Endothelial cell of umbilical vein (primary cell): Measurements from ENCODE around the gene ANO7. TPM values are rescaled to one million over a fixed set of nuclear protein-coding genes. Genes with fewer than 3 reads are reported as not detected.

Source experiments
- BruUV-seq: library from RNA; stranded (reverse); fragments of 400-500 nt; replicated peaks from 2 replicates; lab custom pipeline; 2021; lab: Mats Ljungman, UMichigan
- CTCF ChIA-PET: fragments of 300-600, 350-600 bp; sonication (Branson Sonifier 250); formaldehyde crosslinking; loops from one replicate; lab custom pipeline; 2021; ENCODE audit warnings: antibody characterized with exemption, inconsistent platforms; lab: Charles Lee
- POLR2A ChIA-PET: fragments of 300-600, 350-600 bp; sonication (Branson Sonifier 250); formaldehyde crosslinking; loops from one replicate; lab custom pipeline; 2021; ENCODE audit warnings: antibody characterized with exemption, inconsistent platforms; lab: Charles Lee
- DNase-seq: peaks from one replicate; pipeline ENCODE4 v3.0.0-alpha.2; 2011; ENCODE audit warnings: low read depth, low spot score
- FAIRE-seq: peaks from 2 replicates; lab custom pipeline; 2011; peaks lifted over from hg19 to GRCh38; lab: Jason Lieb, UNC
- H2AFZ ChIP-seq: 2 replicates; pipeline ENCODE4 v1.6.0; 2012; ENCODE audit warnings: low read depth, low read length, control low read depth, inconsistent platforms
- H3K27ac ChIP-seq: 2 replicates; pipeline ENCODE4 v1.5.1; 2011; ENCODE audit warnings: low read depth, mild to moderate bottlenecking, control low read depth, low read length, moderate library complexity; ENCODE audit not compliant: insufficient read depth
- H3K27me3 ChIP-seq, 2 experiments: 2 replicates each; pipeline versions ENCODE4 v1.6.0 to v1.6.1; 2011; ENCODE audit warnings: low read length in 2 of 2, mixed read lengths in 1 of 2; ENCODE audit not compliant: control insufficient read depth in 2 of 2, insufficient read depth in 2 of 2
- H3K36me3 ChIP-seq, 2 experiments: 2 replicates in 1 of 2; 3 replicates in 1 of 2; pipeline ENCODE4 v1.5.1; 2011; ENCODE audit warnings: low read length in 2 of 2, mild to moderate bottlenecking in 1 of 2, moderate library complexity in 1 of 2; ENCODE audit not compliant: control insufficient read depth in 2 of 2, insufficient read depth in 2 of 2; ENCODE audit errors: extremely low read depth in 1 of 2
- H3K4me1 ChIP-seq: 3 replicates; pipeline ENCODE4 v1.5.1; 2011; ENCODE audit warnings: mild to moderate bottlenecking, low read length; ENCODE audit not compliant: control insufficient read depth, insufficient read depth; ENCODE audit errors: extremely low read depth
- H3K4me2 ChIP-seq: 2 replicates; pipeline ENCODE4 v1.6.1; 2011; ENCODE audit warnings: low read length, control low read depth, mixed read lengths; ENCODE audit not compliant: insufficient read depth
- H3K4me3 ChIP-seq, 3 experiments: fragments of 200-600 bp in 1 of 3; sonication (generic), shearing (Covaris generic) in 1 of 3; replicated peaks in 1 of 3; 2 replicates each; pipeline ENCODE4 v1.5.1; 2011 to 2016; ENCODE audit warnings: control low read depth in 3 of 3, low read length in 3 of 3, mild to moderate bottlenecking in 2 of 3, inconsistent platforms in 1 of 3, low read depth in 1 of 3, moderate library complexity in 1 of 3; ENCODE audit not compliant: insufficient read depth in 1 of 3
- H3K79me2 ChIP-seq: 2 replicates; pipeline ENCODE4 v1.6.0; 2012; ENCODE audit warnings: low read length, inconsistent platforms; ENCODE audit not compliant: control insufficient read depth, insufficient read depth
- H3K9ac ChIP-seq: replicated peaks from 2 replicates; pipeline ENCODE3; 2011; ENCODE audit warnings: low read length, control low read depth; ENCODE audit not compliant: insufficient read depth; ENCODE audit errors: extremely low read depth
- H3K9me1 ChIP-seq: replicated peaks from 3 replicates; pipeline ENCODE4 v1.6.0; 2011; ENCODE audit warnings: mild to moderate bottlenecking, low read length; ENCODE audit not compliant: control insufficient read depth, insufficient read depth; ENCODE audit errors: extremely low read depth
- H3K9me3 ChIP-seq: replicated peaks from 2 replicates; pipeline ENCODE4 v1.5.1; 2012; ENCODE audit warnings: low read length, inconsistent platforms; ENCODE audit not compliant: control insufficient read depth, insufficient read depth
- H4K20me1 ChIP-seq: replicated peaks from 2 replicates; pipeline ENCODE3; 2011; ENCODE audit warnings: mild to moderate bottlenecking, low read length; ENCODE audit not compliant: control insufficient read depth, insufficient read depth; ENCODE audit errors: extremely low read depth
- CTCF ChIP-seq, 2 donors: IDR thresholded peaks; 1 replicate in 1 of 2; 2 replicates in 1 of 2; pipeline ENCODE4 v1.5.1; 2011; ENCODE audit warnings: low read length in 2 of 2, mild to moderate bottlenecking in 2 of 2, moderate library complexity in 2 of 2, control low read depth in 1 of 2, inconsistent platforms in 1 of 2, low read depth in 1 of 2; ENCODE audit not compliant: insufficient read depth in 1 of 2; ENCODE audit errors: extremely low read depth in 1 of 2
- EZH2 ChIP-seq: IDR thresholded peaks from 2 replicates; pipeline ENCODE4 v1.6.1; 2012; ENCODE audit warnings: borderline replicate concordance, low read depth, mild to moderate bottlenecking, moderate library complexity, low read length, inconsistent platforms; ENCODE audit not compliant: severe bottlenecking
- FOS ChIP-seq: IDR thresholded peaks from 2 replicates; pipeline ENCODE4 v1.6.1; 2011; ENCODE audit warnings: mild to moderate bottlenecking, low read length, moderate library complexity, borderline replicate concordance; ENCODE audit not compliant: insufficient read depth
- GATA2 ChIP-seq: IDR thresholded peaks from 2 replicates; pipeline ENCODE4 v1.7.0; 2011; ENCODE audit warnings: low read depth, mild to moderate bottlenecking, moderate library complexity, mixed read lengths, low read length; ENCODE audit not compliant: insufficient read length, insufficient read depth
- JUN ChIP-seq: IDR thresholded peaks from 2 replicates; pipeline ENCODE4 v1.6.1; 2011; ENCODE audit warnings: borderline replicate concordance, low read depth; ENCODE audit not compliant: insufficient read length, insufficient read depth
- MAX ChIP-seq: IDR thresholded peaks from 2 replicates; pipeline ENCODE4 v1.6.1; 2011; ENCODE audit not compliant: insufficient read depth, insufficient read length
- MYC ChIP-seq: IDR thresholded peaks from one replicate; pipeline ENCODE4 v1.6.1; 2011; ENCODE audit warnings: mild to moderate bottlenecking, low read depth, low read length
- POLR2A ChIP-seq: IDR thresholded peaks from 2 replicates; pipeline ENCODE4 v1.6.1; 2012; ENCODE audit warnings: low read depth, mild to moderate bottlenecking, control low read depth, low read length
- POLR2AphosphoS5 ChIP-seq: IDR thresholded peaks from 2 replicates; pipeline ENCODE4 v1.6.1; 2012; ENCODE audit warnings: low read depth, mild to moderate bottlenecking, control low read depth, low read length, moderate library complexity; ENCODE audit not compliant: insufficient read depth
- dilution Hi-C: fragments of 300-500 bp; cut with MboI; formaldehyde crosslinking; loops from one replicate; pipeline ENCODE4 v1.15.0; 2019; ENCODE audit warnings: low sequenced_read_pairs; ENCODE audit not compliant: extremely low pct_ligation_motif_present
- intact Hi-C: fragments of 100-400 bp; cut with micrococcal nuclease; formaldehyde crosslinking; loops from one replicate; pipeline ENCODE4 v1.10.0; 2022
- polyA plus RNA-seq, 4 experiments: library from polyadenylated mRNA; depleted of rRNA in 3 of 4; stranded (reverse) in 3 of 4; unstranded in 1 of 4; fragments of >200 nt; gene quantifications; 2 replicates each; pipeline versions ENCODE4 v1.2.1 to v1.2.3, GENCODE V29; 2011 to 2012; ENCODE audit warnings: missing spikeins in 1 of 4
- total RNA-seq: library from RNA; stranded (reverse); gene quantifications from 2 replicates; pipeline ENCODE4 v1.2.3, GENCODE V29; 2021

ANO7 gene
- total and polyA plus RNA-seq, 2 donors (not counting 3 experiments of a cell fraction or from before 2014, with no cell fraction given): 0.81 to 2.5 TPM

- H3K27me3 ChIP-seq: no peaks in the 10 kb centered on the region
- no TSS peak for BruUV-seq
- intact Hi-C loops: loop anchor here (5.0 to 10.0 kb wide), 2 partner anchors 291 to 586 kb away; partner anchors contain the start of gene D2HGDH
- no peaks in the 10 kb centered on the region for H3K36me3 ChIP-seq
- no peak overlapping the region for H2AFZ ChIP-seq
- H4K20me1 ChIP-seq: no peaks in the 10 kb centered on the region
- H3K9me1 ChIP-seq: no peaks in the 10 kb centered on the region
- peaks cover 14% of the 10 kb centered on the region for H3K4me1 ChIP-seq
- ChIA-PET CTCF (no interaction called here), POLR2A (no interaction called here)
- H3K4me3 ChIP-seq: no peak overlapping the region
- no peaks in the 10 kb centered on the region for H3K9me3 ChIP-seq
- no peak for TF ChIP-seq POLR2A
- TF ChIP-seq CTCF (IDR thresholded peaks at IDR 0.05; ENCODE audit: extremely low read depth in 1 of 2, insufficient read depth in 1 of 2, low read depth in 1 of 2, low read length in 2 of 2): no peak
- no peak for TF ChIP-seq FOS
- no peak for TF ChIP-seq GATA2
- H3K27ac ChIP-seq: no peak overlapping the region
- H3K79me2 ChIP-seq: peaks cover 7% of the 10 kb centered on the region
- no peak for DNase-seq
- dilution Hi-C loops: no loop called here
- H3K9ac ChIP-seq: no peak overlapping the region
- no peak for FAIRE-seq
- no peak overlapping the region for H3K4me2 ChIP-seq
Measured at GRCh38 chr2:241146286-241146685, 42.2 kb upstream of the ANO7 start.

- ChIA-PET POLR2A (no interaction called here), CTCF (interaction anchor here (1.0 kb wide), 1 partner anchor 69 kb away, joined by 3 read pairs; no protein-coding TSS in a partner anchor)
- Histone ChIP-seq H3K4me1 (peaks cover 15% of the 10 kb centered on the region), H3K9me3 (no peaks in the 10 kb centered on the region), H3K4me3 (no peak overlapping the region), H3K27ac (no peak overlapping the region), H3K9ac (no peak overlapping the region), H3K4me2 (no peak overlapping the region), H4K20me1 (no peaks in the 10 kb centered on the region), H3K79me2 (peaks cover 13% of the 10 kb centered on the region), H2AFZ (no peak overlapping the region), H3K36me3 (no peaks in the 10 kb centered on the region), H3K27me3 (no peaks in the 10 kb centered on the region), H3K9me1 (no peaks in the 10 kb centered on the region)
- no peak for FAIRE-seq
- no TSS peak for BruUV-seq
- no peak for DNase-seq
- no peak for TF ChIP-seq EZH2
- no peak for TF ChIP-seq POLR2A
- TF ChIP-seq MYC: no peak
- TF ChIP-seq MAX: no peak
- TF ChIP-seq JUN: no peak
- TF ChIP-seq CTCF (IDR thresholded peaks at IDR 0.05; ENCODE audit: extremely low read depth in 1 of 2, insufficient read depth in 1 of 2, low read depth in 1 of 2, low read length in 2 of 2): no peak
- no peak for TF ChIP-seq POLR2AphosphoS5
- TF ChIP-seq FOS: no peak
- TF ChIP-seq GATA2: no peak
- dilution Hi-C loops (no loop called here), intact Hi-C loops (loop anchor here (5.0 to 10.0 kb wide), 2 partner anchors 293 to 585 kb away; partner anchors contain the start of gene D2HGDH)
Measured at GRCh38 chr2:241147336-241147735, 41.1 kb upstream of the ANO7 start.
